NCI-H146 (cell line): ENCODE data around the gene PCSK5.

Experiments used
- DNase-seq: peaks from one replicate; lab custom pipeline; 2025; lab: John Stamatoyannopoulos, UW

The PCSK5 gene

DNA sequence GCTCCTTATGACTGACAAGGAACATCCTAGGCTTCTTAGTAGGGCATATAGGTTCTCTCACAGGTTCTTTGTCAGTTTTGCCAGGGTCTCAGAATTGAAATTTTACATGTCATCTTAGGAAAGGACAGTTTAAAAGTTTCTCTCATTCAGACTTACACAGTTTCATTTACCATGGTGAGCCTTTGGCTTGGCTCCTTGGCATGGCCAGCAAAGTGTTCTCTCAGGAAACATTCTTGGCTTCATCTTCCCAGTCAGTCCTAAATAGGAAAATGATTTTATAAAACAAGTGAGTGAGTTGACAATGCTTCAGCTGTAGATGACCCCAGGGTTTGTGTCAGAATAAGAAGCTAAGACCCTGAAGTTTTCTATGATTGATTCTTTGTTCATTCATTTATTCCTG lies 191.6 kb downstream of the PCSK5 start:
- DNase-seq = no peak

- DNase-seq = no peak
These were observed 195.1 kb downstream of the PCSK5 start for GRCh38 chr9:76085596-76085995.

DNA sequence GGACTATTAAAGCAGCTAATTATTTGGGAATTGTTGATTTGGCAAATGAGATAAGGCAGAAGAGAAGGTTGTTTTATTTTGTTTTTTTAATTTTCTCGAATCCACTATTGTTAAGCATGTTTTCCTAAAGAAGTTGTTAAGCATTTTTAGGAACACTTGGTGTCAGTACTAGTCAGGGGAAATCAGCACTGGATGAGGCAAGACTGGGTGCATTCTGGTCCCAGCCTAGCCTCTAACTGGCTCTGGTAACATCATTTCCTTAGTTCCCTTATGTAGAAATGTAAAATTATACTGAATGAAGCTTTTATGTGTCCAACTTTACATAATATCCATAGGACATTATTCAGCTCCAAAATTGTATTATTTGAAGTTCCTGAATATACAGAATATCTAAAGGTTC lies 196.1 kb downstream of the PCSK5 start:
- no peak for DNase-seq

DNA sequence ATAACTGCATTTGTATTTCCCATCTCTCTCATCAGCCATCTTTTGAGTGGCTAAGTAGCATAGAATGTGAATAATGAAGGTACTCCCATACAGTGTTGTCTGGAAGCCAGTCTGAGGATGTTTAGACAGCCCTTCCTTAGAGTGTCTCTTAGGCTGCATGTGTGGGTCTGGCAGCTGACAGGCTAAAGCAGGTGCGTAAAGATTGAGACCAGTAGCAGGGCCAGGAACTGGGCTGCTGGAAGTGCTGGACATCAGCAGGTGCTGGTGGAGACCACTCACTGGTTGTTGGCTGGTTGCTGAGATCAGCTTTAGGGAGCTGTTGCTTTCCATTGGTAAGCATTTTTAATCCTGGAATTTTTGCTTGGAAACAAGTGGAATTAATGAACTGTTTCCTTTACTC lies 197.5 kb downstream of the PCSK5 start:
- peak; percentile 34 for DNase-seq

DNA sequence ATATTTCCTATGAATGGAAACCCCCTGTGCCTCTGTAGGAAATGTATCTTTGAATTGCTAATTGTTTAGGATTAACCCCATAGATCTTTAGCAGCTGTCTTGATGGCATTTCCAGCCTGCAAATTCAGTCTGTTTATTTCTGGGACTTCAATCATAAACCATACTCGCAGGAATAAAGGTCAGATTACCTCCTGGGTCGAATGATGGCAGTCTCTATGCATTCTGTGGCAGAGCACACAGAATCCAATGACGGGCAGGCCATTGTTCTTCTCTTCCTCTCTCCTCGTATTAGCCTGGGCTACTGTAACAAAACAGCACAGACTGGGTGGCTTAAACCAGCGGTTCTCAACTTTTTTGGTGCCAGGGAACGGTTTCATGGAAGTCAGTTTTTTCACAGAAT lies 199.9 kb downstream of the PCSK5 start:
- peak; percentile 61 for DNase-seq

GRCh38 chr9:76090909-76091308 lies 200.4 kb downstream of the PCSK5 start:
- no peak for DNase-seq

- no peak for DNase-seq
These were observed 202.1 kb downstream of the PCSK5 start for GRCh38 chr9:76092572-76092971.

GRCh38 chr9:76095585-76095984 lies 205.1 kb downstream of the PCSK5 start:
- no peak for DNase-seq

- DNase-seq = no peak
These were observed 209.0 kb downstream of the PCSK5 start for GRCh38 chr9:76099516-76099915.

DNA sequence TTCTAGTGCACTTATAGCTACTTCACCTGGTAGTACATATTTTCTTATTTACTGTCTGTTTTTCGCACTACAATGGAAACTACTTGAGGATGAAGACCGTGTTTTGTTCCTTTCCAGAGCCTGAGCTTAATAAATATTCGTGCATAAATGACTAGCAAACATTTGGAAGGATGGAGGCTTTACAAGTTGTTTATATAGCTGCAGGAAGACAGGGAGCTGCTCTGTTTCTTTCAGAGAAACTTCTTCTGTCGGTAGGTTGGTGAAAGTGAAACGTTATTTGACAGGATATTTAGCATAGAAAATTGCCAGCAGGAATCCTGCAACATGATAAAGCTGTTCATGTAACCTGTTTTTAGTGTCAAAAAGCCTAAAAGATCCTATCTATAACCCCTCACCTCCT lies 210.6 kb downstream of the PCSK5 start:
- DNase-seq = no peak

- DNase-seq = no peak
These were observed 211.0 kb downstream of the PCSK5 start for GRCh38 chr9:76101491-76101890.

DNA sequence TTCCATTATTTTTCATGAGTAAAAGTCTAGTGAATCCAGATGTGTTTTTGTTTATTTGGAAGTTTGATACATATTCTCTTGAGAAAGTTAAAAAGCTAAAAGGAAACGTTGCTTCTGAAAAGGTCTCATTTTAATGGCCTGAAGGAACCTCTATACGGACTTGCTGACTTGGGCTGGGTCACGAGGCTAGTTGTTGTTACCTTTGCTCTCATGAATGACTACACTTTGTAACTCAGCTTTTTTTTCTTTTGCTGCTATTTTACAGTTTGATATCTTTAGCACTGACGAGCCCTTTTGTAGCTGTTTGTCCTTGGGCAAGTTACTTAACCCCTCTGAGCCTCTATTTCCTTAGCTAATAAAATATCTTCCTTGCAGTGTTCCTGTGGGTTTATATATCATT lies 211.5 kb downstream of the PCSK5 start:
- DNase-seq = no peak

- no peak for DNase-seq
These were observed 213.2 kb downstream of the PCSK5 start for GRCh38 chr9:76103531-76104315.

DNA sequence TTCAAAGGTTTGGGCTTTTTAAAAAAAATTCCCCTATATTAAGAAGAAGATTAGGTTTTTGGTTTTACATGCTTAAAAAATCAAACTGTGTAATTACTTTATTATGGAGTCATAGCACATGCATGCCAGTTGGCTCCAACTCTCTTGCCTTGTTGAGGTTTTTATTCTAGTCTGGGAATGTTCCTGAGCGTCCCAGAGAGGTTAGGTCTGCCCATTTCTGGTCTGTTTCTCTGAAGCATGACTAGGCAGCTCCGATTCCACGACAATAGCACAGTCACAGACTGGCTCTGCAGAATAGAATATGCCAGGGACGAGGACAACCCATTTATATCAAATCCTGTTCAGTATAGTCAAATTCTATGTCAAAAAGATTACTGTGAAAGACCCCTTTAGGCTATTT lies 217.0 kb downstream of the PCSK5 start:
- no peak for DNase-seq

- no peak for DNase-seq
These were observed 219.5 kb downstream of the PCSK5 start for GRCh38 chr9:76109953-76110352.

- DNase-seq = no peak
These were observed 221.7 kb downstream of the PCSK5 start for GRCh38 chr9:76112151-76112550.

DNA sequence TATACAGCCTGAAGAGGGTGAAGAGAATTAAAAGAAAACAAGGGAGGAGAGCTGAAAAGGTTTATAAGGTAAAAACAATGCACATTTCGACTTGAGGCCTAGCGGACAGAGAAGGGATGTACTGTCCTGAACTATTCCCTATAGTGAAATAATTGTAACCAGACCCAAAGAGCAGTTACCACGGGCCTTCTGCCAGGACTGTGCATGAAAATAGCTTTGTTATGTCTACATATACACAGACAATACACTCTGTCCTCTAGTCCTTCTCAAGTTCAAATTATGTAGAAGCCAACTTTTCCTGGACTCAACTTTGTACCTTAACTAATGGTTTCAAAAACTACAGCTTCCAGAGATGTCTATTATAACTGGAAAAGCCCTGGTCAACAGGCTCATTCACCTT lies 223.7 kb downstream of the PCSK5 start:
- DNase-seq = no peak

DNA sequence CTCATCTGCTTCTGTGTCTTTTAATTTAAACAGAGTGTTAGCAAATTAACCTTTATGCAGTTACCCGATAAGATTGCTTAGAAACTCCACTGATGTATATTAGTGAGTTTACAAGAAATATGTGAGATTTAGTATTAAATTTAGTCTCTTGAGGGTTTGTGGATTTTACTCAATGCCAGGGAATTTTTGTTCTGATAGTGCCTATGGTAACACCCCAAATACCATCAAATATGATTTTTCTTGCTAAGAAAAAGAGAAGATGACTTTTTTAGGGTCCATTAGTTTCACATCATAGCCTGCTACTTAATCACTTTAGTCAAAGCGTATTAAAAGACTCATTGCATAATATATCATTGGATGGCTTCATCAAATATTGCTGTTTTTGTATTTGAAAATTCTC lies 224.9 kb downstream of the PCSK5 start:
- DNase-seq = no peak

DNA sequence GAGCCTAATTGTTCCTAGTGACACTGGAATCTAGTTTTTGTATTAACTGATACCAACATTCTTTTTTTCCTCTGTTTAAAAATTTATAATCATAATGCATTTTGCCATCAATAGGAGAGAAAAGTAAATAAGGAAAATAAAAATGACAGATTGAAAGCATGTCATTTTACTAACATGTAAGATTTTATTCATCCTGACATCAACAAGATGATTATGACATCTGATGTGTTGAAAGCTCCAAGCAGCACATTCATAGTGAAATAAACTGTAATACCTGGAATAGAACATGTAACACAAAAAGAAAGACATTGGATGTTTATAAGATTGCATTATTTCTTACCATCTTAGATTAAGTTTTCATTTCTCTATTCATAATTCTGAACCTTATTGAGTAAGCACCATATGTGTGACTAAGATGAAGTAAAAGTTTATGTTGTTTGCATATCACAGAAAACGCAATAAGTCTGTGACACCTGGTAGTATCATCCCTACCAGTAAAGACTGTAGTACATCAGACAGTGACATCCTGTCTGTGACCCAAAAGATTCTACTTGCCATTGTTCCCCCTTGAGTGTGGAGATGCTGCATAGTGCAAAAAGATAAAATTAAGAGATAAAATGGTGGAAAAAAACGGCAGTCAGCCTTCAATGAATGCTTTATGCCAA lies 225.6 kb downstream of the PCSK5 start:
- DNase-seq = no peak

DNA sequence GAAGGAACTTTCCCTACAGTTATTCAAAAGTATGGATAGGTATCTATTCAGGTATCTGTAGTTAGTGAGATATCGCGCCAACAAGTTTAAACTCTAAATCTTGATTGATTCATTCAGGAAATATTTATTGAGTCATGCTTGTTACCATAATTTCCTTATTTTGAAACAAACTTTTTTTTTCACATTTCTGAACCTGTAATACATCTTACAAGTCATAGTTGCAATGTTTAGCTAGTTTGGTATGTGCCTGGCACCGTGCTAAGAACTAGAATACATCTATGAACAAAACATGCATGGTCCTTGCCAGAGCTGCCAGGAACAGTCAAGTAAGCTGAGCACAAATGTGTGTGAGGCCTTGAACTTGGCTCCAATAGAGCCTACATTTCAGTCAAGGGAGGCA lies 226.4 kb downstream of the PCSK5 start:
- no peak for DNase-seq

- no peak for DNase-seq
These were observed 237.2 kb downstream of the PCSK5 start for GRCh38 chr9:76127637-76128036.

GRCh38 chr9:76135902-76136301 lies 245.4 kb downstream of the PCSK5 start:
- no peak for DNase-seq

DNA sequence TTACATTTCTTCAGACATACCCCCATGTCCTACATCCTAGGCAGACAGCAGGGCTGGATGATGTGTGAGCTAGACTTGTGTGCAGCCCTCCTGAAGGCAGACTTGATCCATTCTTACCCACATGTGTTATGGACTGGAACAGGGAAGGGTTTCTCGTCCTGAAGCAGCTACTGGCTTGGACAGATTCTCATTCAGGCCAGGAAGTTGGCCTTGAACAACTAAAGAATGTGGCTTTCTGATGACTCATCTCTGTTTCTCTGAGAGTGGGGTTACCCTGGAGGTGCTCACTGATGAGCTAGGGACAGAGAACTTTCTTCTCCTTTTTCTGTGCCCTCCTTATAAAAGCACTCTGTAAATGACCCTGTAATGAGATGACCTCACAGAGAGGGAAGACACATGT lies 246.5 kb downstream of the PCSK5 start:
- no peak for DNase-seq

DNA sequence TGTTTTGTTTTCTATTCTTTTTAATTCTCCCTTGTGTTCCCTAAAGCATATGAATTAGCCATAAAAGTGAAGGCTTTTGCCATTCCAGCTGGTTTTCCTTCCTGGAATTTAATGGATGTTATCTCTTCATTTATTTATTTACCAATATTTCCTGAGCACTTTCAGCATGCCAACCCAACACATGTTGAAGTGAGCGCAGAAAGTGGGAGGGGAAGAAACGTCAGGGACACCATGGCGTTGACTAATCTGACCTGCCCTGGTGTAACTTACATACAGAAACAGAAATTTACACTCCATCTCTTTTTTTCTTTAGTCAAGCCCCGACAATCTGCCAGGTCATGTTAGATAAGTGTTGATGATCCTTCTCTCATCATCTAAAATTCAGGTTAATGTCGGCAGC lies 247.5 kb downstream of the PCSK5 start:
- no peak for DNase-seq
